ENCODE measurements around the gene KCNF1. TPM values are rescaled to one million over a fixed set of nuclear protein-coding genes. Genes with fewer than 3 reads are reported as not detected.
A peak's percentile ranks its signal among the peaks of the same experiment; 100 is the strongest.

Gene KCNF1
- total RNA-seq, 1 experiment from 2014 or later: 3.2 TPM

GRCh38 chr2:10862330-10862729, 49.4 kb upstream of the KCNF1 start:
- H3K4me1 ChIP-seq (ENCODE audit: insufficient read depth, low read length): no peaks in the 10 kb centered on the region
- H4K8ac ChIP-seq (replicated peaks; ENCODE audit: insufficient read length, low read depth, low read length): no peak overlapping the region
- H3K9ac ChIP-seq (ENCODE audit: extremely low read depth, insufficient read length, low read length): no peak overlapping the region
- no CpG with 5 or more reads among the region's 10 CpGs for WGBS (ENCODE audit: extremely low coverage, insufficient read length, low lambda C conversion rate)
- no peak overlapping the region for H2AFZ ChIP-seq (ENCODE audit: low read length)
- H3K79me2 ChIP-seq (ENCODE audit: insufficient read depth, low read length): no peaks in the 10 kb centered on the region
- no peak overlapping the region for H3K4ac ChIP-seq (ENCODE audit: low read depth, low read length)
- peaks cover 7 to 14% of the 10 kb centered on the region in 2 experiments for H3K4me1 Mint-ChIP-seq
- no peak overlapping the region for H3K4me2 ChIP-seq (ENCODE audit: insufficient read depth, insufficient read length, low read length)
- H3K36me3 Mint-ChIP-seq (ENCODE audit: insufficient read depth in 1 of 3, low read depth in 3 of 3): no peaks in the 10 kb centered on the region
- no peak overlapping the region for H3K23ac ChIP-seq (ENCODE audit: insufficient read length, low read depth, low read length)
- H3K9me3 ChIP-seq (ENCODE audit: control insufficient read depth, low read depth, low read length): no peaks in the 10 kb centered on the region
- TF ChIP-seq CTCF (conservative IDR thresholded peaks at IDR 0.05): no peak
- H3K27me3 ChIP-seq (ENCODE audit: insufficient read depth, low read length): no peaks in the 10 kb centered on the region
- H3T11ph ChIP-seq (ENCODE audit: low read length): no peak overlapping the region
- no peak overlapping the region for H3K14ac ChIP-seq (ENCODE audit: insufficient read depth, low read length)
- H3K4me3 Mint-ChIP-seq: no peak overlapping the region
- H3K56ac ChIP-seq (ENCODE audit: insufficient read length, low read depth, low read length): no peak overlapping the region
- H3K79me1 ChIP-seq (ENCODE audit: insufficient read depth, low read depth, low read length, poor library complexity, severe bottlenecking): no peaks in the 10 kb centered on the region
- H3K27ac Mint-ChIP-seq: 0 out of 7 replicates have a peak overlapping the region, but pooled peaks of 1 of the 3 experiments have one; percentile 62
- H3K23me2 ChIP-seq (ENCODE audit: insufficient read length, low read depth, low read length, poor library complexity, severe bottlenecking): no peaks in the 10 kb centered on the region
- no peak overlapping the region for H2AK5ac ChIP-seq (ENCODE audit: insufficient read length, low read length)
- no peak overlapping the region for H3K18ac ChIP-seq (ENCODE audit: insufficient read length, low read depth, low read length)
- H4K5ac ChIP-seq (ENCODE audit: insufficient read length, low read depth, low read length): no peak overlapping the region
- H2BK15ac ChIP-seq (ENCODE audit: low read depth, low read length): no peak overlapping the region; the same call in 1 of the 2 replicates
- no peak overlapping the region for H2BK12ac ChIP-seq (ENCODE audit: insufficient read length, low read depth, low read length)
- H2BK20ac ChIP-seq (ENCODE audit: low read depth, low read length, poor library complexity, severe bottlenecking): no peak overlapping the region
- no peak overlapping the region for H2BK120ac ChIP-seq (ENCODE audit: low read depth, low read length, poor library complexity, severe bottlenecking)
- no peak overlapping the region for H2BK5ac ChIP-seq (ENCODE audit: insufficient read length, low read length)
- H3K9me3 Mint-ChIP-seq: no peaks in the 10 kb centered on the region
- no peak overlapping the region for H4K91ac ChIP-seq (ENCODE audit: insufficient read length, low read depth, low read length)
- H4K20me1 ChIP-seq (ENCODE audit: control insufficient read depth, insufficient read depth, insufficient read length): no peaks in the 10 kb centered on the region
- no peak overlapping the region for H3K27ac ChIP-seq (ENCODE audit: insufficient read length, low read depth, low read length)
- H3K27me3 Mint-ChIP-seq (ENCODE audit: low read depth): peaks cover 2% of the 10 kb centered on the region
- DNase-seq: no peak

All from H9 (cell line).